K562 (cell line): ENCODE measurements around the gene ZNF552. TPM values are rescaled to one million over a fixed set of nuclear protein-coding genes. Genes with fewer than 3 reads are reported as not detected.
A peak's percentile ranks its signal among the peaks of the same experiment; 100 is the strongest.
"Not testable (repeated sequence)": the region's sequence is repeated elsewhere in the genome, so short reads cannot be mapped to it uniquely, and the experiment has no call there.

Experiments
- ETS1 ChIP-seq: conservative IDR thresholded peaks from 2 replicates; pipeline ENCODE4 v1.6.1; 2011; ENCODE audit warnings: low read depth, mild to moderate bottlenecking, low read length; ENCODE audit not compliant: control insufficient read depth
- L3MBTL2 ChIP-seq: fragments of 450-650 bp; IDR thresholded peaks from 2 replicates; pipeline ENCODE4 v1.6.1; 2016; ENCODE audit warnings: mild to moderate bottlenecking, moderate library complexity
- NFYB ChIP-seq: IDR thresholded peaks from 2 replicates; pipeline ENCODE4 v1.6.1; 2011; ENCODE audit warnings: mild to moderate bottlenecking, moderate library complexity; ENCODE audit not compliant: insufficient read length; ENCODE audit errors: extremely low read depth
- RBFOX2 ChIP-seq: fragments of 200-400 bp; formaldehyde crosslinking; IDR thresholded peaks from 2 replicates; pipeline ENCODE4 v1.6.1; 2017; ENCODE audit warnings: low read depth, mild to moderate bottlenecking, low read length, moderate library complexity
- SIX5 ChIP-seq, 2 experiments: IDR thresholded peaks; 2 replicates each; pipeline ENCODE4 v1.6.1; 2011; ENCODE audit warnings: low read length in 2 of 2, borderline replicate concordance in 1 of 2, low read depth in 1 of 2, mild to moderate bottlenecking in 1 of 2, moderate library complexity in 1 of 2; ENCODE audit not compliant: insufficient read depth in 1 of 2
- TAF1 ChIP-seq: IDR thresholded peaks from 2 replicates; pipeline ENCODE4 v1.6.1; 2011; ENCODE audit warnings: mild to moderate bottlenecking, low read length, moderate library complexity; ENCODE audit not compliant: insufficient read depth, control insufficient read depth, severe bottlenecking; ENCODE audit errors: extremely low read depth
- ZBTB40 ChIP-seq, 2 experiments: fragments of 450-650 bp in 1 of 2; sonication (generic) in 1 of 2; formaldehyde crosslinking in 1 of 2; IDR thresholded peaks; 2 replicates each; pipeline versions ENCODE4 v1.7.1 to v1.9.0; 2016 to 2022; ENCODE audit warnings: inconsistent platforms in 1 of 2, mild to moderate bottlenecking in 1 of 2, missing genetic modification reagents in 1 of 2
- polyA plus RNA-seq, 8 experiments: library from polyadenylated mRNA; depleted of rRNA in 4 of 8; stranded (reverse) in 5 of 8; unstranded in 3 of 8; fragments of >200 nt; fragmentation: Nextera tagmentation in 2 of 8; fragmentation: Illumina TruSeq in 1 of 8; extraction: Ambion mirVana in 2 of 8; extraction: Trizol in 1 of 8; gene quantifications; 2 replicates each; pipeline versions ENCODE4 v1.2.1 to v1.2.3, GENCODE V29; 2011 to 2014; ENCODE audit warnings: inconsistent platforms in 1 of 8, missing spikeins in 1 of 8
- total RNA-seq, 7 experiments: library from RNA; depleted of rRNA in 6 of 7; stranded (reverse); fragments of >200 nt in 6 of 7; fragmentation: Illumina TruSeq in 2 of 7; extraction: Trizol in 2 of 7; gene quantifications; 2 replicates each; pipeline versions ENCODE4 v1.2.1 to v1.2.3, GENCODE V29; 2011 to 2021; ENCODE audit warnings: low replicate concordance in 1 of 7
- TF ChIP-seq, protein P1 (sequence below): fragments of 250-450 bp; sonication (Bioruptor Pico); IDR thresholded peaks from 2 replicates; pipeline ENCODE4 v1.4.0; 2020
- TF ChIP-seq, protein P2 (sequence below): sonication (generic); formaldehyde crosslinking; IDR thresholded peaks from 2 replicates; pipeline ENCODE4 v1.9.0; 2022; ENCODE audit warnings: mild to moderate bottlenecking, missing genetic modification reagents
- TF ChIP-seq, protein P3 (sequence below): fragments of 450-650 bp; IDR thresholded peaks from 2 replicates; pipeline ENCODE4 v1.6.1; 2016; ENCODE audit warnings: antibody characterized with exemption

Gene ZNF552
- total and polyA plus RNA-seq, 9 of the 15 experiments (the other 6 are each of a cell fraction or from before 2014, with no cell fraction given), result 4.4 to 12.4 (median 8.5) TPM

GRCh38 chr19:57849666-57850473, 35.2 kb upstream of the ZNF552 start, which contains the start of gene ZNF587 (continued):
- TF ChIP-seq, protein P1, sequence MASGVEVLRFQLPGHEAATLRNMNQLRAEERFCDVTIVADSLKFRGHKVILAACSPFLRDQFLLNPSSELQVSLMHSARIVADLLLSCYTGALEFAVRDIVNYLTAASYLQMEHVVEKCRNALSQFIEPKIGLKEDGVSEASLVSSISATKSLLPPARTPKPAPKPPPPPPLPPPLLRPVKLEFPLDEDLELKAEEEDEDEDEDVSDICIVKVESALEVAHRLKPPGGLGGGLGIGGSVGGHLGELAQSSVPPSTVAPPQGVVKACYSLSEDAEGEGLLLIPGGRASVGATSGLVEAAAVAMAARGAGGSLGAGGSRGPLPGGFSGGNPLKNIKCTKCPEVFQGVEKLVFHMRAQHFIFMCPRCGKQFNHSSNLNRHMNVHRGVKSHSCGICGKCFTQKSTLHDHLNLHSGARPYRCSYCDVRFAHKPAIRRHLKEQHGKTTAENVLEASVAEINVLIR (CRISPR knock-in tag), result peak; percentile 32; the same call in 1 of the 2 replicates
- TF ChIP-seq TAF1 (peak; percentile 59), L3MBTL2 (peak; percentile 64), ETS1 (peak; percentile 80; the same call in 1 of the 2 replicates), SIX5 (IDR thresholded peaks at IDR 0.05; ENCODE audit: borderline replicate concordance in 1 of 2, insufficient read depth in 1 of 2, low read depth in 1 of 2, low read length in 2 of 2) (peak; percentile 66 to 69), RBFOX2 (peak; percentile 82), NFYB (peak; percentile 4), ZBTB40 (IDR thresholded peaks at IDR 0.05) (peak; percentile 85)
- TF ChIP-seq, protein P2, sequence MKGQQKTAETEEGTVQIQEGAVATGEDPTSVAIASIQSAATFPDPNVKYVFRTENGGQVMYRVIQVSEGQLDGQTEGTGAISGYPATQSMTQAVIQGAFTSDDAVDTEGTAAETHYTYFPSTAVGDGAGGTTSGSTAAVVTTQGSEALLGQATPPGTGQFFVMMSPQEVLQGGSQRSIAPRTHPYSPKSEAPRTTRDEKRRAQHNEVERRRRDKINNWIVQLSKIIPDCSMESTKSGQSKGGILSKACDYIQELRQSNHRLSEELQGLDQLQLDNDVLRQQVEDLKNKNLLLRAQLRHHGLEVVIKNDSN (CRISPR knock-in tag), result peak; percentile 73
- TF ChIP-seq, protein P3, sequence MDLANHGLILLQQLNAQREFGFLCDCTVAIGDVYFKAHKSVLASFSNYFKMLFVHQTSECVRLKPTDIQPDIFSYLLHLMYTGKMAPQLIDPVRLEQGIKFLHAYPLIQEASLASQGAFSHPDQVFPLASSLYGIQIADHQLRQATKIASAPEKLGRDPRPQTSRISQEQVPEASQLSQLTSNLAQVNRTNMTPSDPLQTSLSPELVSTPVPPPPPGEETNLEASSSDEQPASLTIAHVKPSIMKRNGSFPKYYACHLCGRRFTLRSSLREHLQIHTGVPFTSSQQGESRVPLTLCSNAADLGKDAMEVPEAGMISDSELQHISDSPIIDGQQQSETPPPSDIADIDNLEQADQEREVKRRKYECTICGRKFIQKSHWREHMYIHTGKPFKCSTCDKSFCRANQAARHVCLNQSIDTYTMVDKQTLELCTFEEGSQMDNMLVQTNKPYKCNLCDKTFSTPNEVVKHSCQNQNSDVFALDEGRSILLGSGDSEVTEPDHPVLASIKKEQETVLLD, result peak; percentile 85
- TF ChIP-seq ZBTB40 (CRISPR knock-in tag; IDR thresholded peaks at IDR 0.05), result not testable (repeated sequence)
